Glutamatergic neuron (in vitro differentiated cells): ENCODE data around the gene RPS2. TPM values are rescaled to one million over a fixed set of nuclear protein-coding genes. Genes with fewer than 3 reads are reported as not detected.

Experiments
- DNase-seq: peaks from one replicate; pipeline ENCODE4 v3.0.0; 2022
- H3K27ac Mint-ChIP-seq: one replicate; pipeline ENCODE4 v1.8.0; 2020; ENCODE audit warnings: mild to moderate bottlenecking, mixed read lengths, inconsistent platforms; ENCODE audit not compliant: unreplicated experiment
- H3K27me3 Mint-ChIP-seq: one replicate; pipeline ENCODE4 v1.8.0; 2020; ENCODE audit warnings: mild to moderate bottlenecking, moderate library complexity, mixed read lengths, inconsistent platforms; ENCODE audit not compliant: unreplicated experiment
- H3K36me3 Mint-ChIP-seq: one replicate; pipeline ENCODE4 v1.8.0; 2020; ENCODE audit warnings: mild to moderate bottlenecking, mixed read lengths, inconsistent platforms; ENCODE audit not compliant: unreplicated experiment
- H3K4me1 Mint-ChIP-seq: one replicate; pipeline ENCODE4 v1.8.0; 2020; ENCODE audit warnings: mild to moderate bottlenecking, low read depth, mixed read lengths, inconsistent platforms; ENCODE audit not compliant: unreplicated experiment
- H3K4me3 Mint-ChIP-seq: one replicate; pipeline ENCODE4 v1.8.0; 2020; ENCODE audit warnings: mild to moderate bottlenecking, mixed read lengths, inconsistent platforms; ENCODE audit not compliant: unreplicated experiment
- H3K9me3 Mint-ChIP-seq: one replicate; pipeline ENCODE4 v1.8.0; 2020; ENCODE audit warnings: mild to moderate bottlenecking, moderate library complexity, mixed read lengths, inconsistent platforms; ENCODE audit not compliant: unreplicated experiment
- total RNA-seq: library from RNA; stranded (reverse); fragmentation: NEBNext Ultra II Directional; extraction: Animal tissue kit (Norgen Biotek cat#: 25700); gene quantifications from one replicate; pipeline ENCODE4 v1.2.1, GENCODE V29; 2021; ENCODE audit not compliant: unreplicated experiment
- TF ChIP-seq, protein P1 (sequence below): fragments of 200-600 bp; sonication (generic); IDR thresholded peaks from one replicate; pipeline ENCODE4 v1.5.0; 2021; ENCODE audit not compliant: partially characterized antibody, unreplicated experiment

Gene RPS2
- total RNA-seq, 1 donor from 2014 or later = 1,772 TPM

- no peak for DNase-seq
- Mint-ChIP-seq H3K27me3 (peaks cover 18% of the 10 kb centered on the region), H3K4me1 (peaks cover 16% of the 10 kb centered on the region), H3K36me3 (no peaks in the 10 kb centered on the region), H3K9me3 (peaks cover 11% of the 10 kb centered on the region), H3K27ac (no peak overlapping the region), H3K4me3 (peak overlapping the region; percentile 74)
- TF ChIP-seq, protein P1, sequence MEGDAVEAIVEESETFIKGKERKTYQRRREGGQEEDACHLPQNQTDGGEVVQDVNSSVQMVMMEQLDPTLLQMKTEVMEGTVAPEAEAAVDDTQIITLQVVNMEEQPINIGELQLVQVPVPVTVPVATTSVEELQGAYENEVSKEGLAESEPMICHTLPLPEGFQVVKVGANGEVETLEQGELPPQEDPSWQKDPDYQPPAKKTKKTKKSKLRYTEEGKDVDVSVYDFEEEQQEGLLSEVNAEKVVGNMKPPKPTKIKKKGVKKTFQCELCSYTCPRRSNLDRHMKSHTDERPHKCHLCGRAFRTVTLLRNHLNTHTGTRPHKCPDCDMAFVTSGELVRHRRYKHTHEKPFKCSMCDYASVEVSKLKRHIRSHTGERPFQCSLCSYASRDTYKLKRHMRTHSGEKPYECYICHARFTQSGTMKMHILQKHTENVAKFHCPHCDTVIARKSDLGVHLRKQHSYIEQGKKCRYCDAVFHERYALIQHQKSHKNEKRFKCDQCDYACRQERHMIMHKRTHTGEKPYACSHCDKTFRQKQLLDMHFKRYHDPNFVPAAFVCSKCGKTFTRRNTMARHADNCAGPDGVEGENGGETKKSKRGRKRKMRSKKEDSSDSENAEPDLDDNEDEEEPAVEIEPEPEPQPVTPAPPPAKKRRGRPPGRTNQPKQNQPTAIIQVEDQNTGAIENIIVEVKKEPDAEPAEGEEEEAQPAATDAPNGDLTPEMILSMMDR = no peak
Measured at GRCh38 chr16:1917056-1917664, 47.5 kb downstream of the RPS2 start.

GRCh38 chr16:1916640-1916990 is 48.0 kb downstream of the RPS2 start:
- TF ChIP-seq, protein P1 = no peak
- Mint-ChIP-seq H3K9me3 (peaks cover 11% of the 10 kb centered on the region), H3K36me3 (no peaks in the 10 kb centered on the region), H3K4me3 (peak overlapping the region; percentile 74), H3K27me3 (peaks cover 18% of the 10 kb centered on the region), H3K4me1 (peaks cover 16% of the 10 kb centered on the region), H3K27ac (no peak overlapping the region)
- no peak for DNase-seq

DNA sequence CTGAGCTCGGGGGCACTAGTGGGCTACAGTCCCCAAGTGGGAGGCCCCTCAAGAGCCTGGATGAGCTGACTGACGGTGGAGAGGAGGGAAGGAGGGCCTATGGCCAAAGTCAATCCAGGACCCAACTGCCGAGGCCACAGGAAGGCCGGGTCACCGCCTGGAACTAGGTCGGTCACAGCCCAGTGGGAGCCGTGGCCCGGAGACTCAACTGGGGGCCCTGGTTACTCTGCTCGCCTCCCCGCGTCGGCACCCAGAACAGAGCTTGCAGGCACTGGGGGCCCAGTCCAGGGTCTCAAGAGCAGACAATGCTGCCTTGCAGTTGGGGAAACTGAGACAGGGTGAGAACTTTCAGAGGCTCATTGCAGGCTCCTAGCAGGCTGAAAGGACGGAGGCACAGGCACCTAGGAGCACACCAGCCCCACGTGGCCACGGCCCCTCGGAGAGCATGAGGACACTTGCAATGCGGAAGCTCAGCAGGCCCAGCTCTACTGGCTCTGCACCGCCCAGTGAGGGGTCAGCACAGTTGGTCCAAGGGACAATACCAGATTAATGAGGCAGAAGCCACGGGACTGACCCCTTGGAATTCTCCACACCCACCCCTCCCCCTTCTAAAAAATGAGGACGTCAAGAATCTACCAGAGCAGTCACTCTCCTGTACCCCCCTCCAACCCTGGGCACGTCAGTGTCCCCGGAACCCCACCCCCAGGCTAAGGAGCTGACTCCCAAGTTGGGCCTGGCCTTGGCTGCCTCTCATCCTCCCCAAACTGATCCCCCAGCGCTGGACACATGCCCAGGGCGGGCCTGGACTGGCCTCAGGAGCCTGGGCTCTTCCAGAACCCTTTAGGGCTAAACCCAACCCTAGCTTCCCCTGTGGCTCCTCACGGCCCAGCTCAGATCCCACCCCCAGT is 48.6 kb downstream of the RPS2 start:
- no peaks in the 10 kb centered on the region for H3K36me3 Mint-ChIP-seq
- H3K4me1 Mint-ChIP-seq = peaks cover 13% of the 10 kb centered on the region
- no peak for DNase-seq
- TF ChIP-seq, protein P1 = no peak
- peaks cover 18% of the 10 kb centered on the region for H3K27me3 Mint-ChIP-seq
- H3K9me3 Mint-ChIP-seq = peaks cover 7% of the 10 kb centered on the region
- no peak overlapping the region for H3K27ac Mint-ChIP-seq
- no peak overlapping the region for H3K4me3 Mint-ChIP-seq

- peaks cover 3% of the 10 kb centered on the region for H3K9me3 Mint-ChIP-seq
- DNase-seq = no peak
- no peaks in the 10 kb centered on the region for H3K36me3 Mint-ChIP-seq
- H3K27me3 Mint-ChIP-seq = peaks cover 16% of the 10 kb centered on the region
- TF ChIP-seq, protein P1 = no peak
- H3K4me3 Mint-ChIP-seq = no peak overlapping the region
- H3K4me1 Mint-ChIP-seq = peaks cover 8% of the 10 kb centered on the region
- no peak overlapping the region for H3K27ac Mint-ChIP-seq
Measured at GRCh38 chr16:1914988-1915387, 49.6 kb downstream of the RPS2 start.
